Measurements from ENCODE around the gene APEH. TPM values are rescaled to one million over a fixed set of nuclear protein-coding genes. Genes with fewer than 3 reads are reported as not detected.
"Not testable (repeated sequence)": the region's sequence is repeated elsewhere in the genome, so short reads cannot be mapped to it uniquely, and the experiment has no call there.

Gene APEH
- total and polyA plus RNA-seq, 2 of the 13 experiments (the other 11 are each of a cell fraction or from before 2014, with no cell fraction given): 116 to 130 TPM

GRCh38 chr3:49688338-49689045 lies 14.3 kb downstream of the APEH start (continued):
- TF ChIP-seq RXRB (CRISPR knock-in tag; IDR thresholded peaks at IDR 0.05; ENCODE audit: borderline replicate concordance) (peak; percentile 64; the same call in 1 of the 2 replicates), PHF5A (CRISPR knock-in tag; IDR thresholded peaks at IDR 0.05; ENCODE audit: low read depth, unreplicated experiment) (peak; percentile 63), ZNF574 (CRISPR knock-in tag; IDR thresholded peaks at IDR 0.05) (peak; percentile 38), MYC (CRISPR knock-in tag; IDR thresholded peaks at IDR 0.05; ENCODE audit: borderline replicate concordance) (peak; percentile 88), XBP1 (CRISPR knock-in tag; IDR thresholded peaks at IDR 0.05) (peak; percentile 77; the same call in 1 of the 2 replicates), NFIC (IDR thresholded peaks at IDR 0.05; ENCODE audit: low read length) (0 out of 2 replicates have a peak, but pooled peaks have one; percentile 41), ELF4 (CRISPR knock-in tag; IDR thresholded peaks at IDR 0.05; ENCODE audit: borderline replicate concordance) (0 out of 2 replicates have a peak, but pooled peaks have one; percentile 45), IKZF5 (CRISPR knock-in tag; IDR thresholded peaks at IDR 0.05) (peak; percentile 37), PPARG (CRISPR knock-in tag; conservative IDR thresholded peaks at IDR 0.05) (peak; percentile 43; the same call in 1 of the 2 replicates), YEATS4 (CRISPR knock-in tag; IDR thresholded peaks at IDR 0.05; ENCODE audit: borderline replicate concordance) (peak; percentile 87), ZNF143 (CRISPR knock-in tag; IDR thresholded peaks at IDR 0.05) (peak; percentile 47; the same call in 1 of the 2 replicates), PHF8 (CRISPR knock-in tag; IDR thresholded peaks at IDR 0.05) (peak; percentile 64), CREB1 (IDR thresholded peaks at IDR 0.05) (peak; percentile 36; the same call in 1 of the 2 replicates), CREB1 (CRISPR knock-in tag; IDR thresholded peaks at IDR 0.05) (peak; percentile 63), SOX6 (CRISPR knock-in tag; IDR thresholded peaks at IDR 0.05) (0 out of 2 replicates have a peak, but pooled peaks have one; percentile 15), HCFC1 (IDR thresholded peaks at IDR 0.05; ENCODE audit: low read depth, low read length) (0 out of 2 replicates have a peak, but pooled peaks have one; percentile 22), RARA (CRISPR knock-in tag; IDR thresholded peaks at IDR 0.05) (peak; percentile 71), HDAC1 (CRISPR knock-in tag; IDR thresholded peaks at IDR 0.05) (peak; percentile 28; the same call in 1 of the 2 replicates)
- TF ChIP-seq, protein P1, sequence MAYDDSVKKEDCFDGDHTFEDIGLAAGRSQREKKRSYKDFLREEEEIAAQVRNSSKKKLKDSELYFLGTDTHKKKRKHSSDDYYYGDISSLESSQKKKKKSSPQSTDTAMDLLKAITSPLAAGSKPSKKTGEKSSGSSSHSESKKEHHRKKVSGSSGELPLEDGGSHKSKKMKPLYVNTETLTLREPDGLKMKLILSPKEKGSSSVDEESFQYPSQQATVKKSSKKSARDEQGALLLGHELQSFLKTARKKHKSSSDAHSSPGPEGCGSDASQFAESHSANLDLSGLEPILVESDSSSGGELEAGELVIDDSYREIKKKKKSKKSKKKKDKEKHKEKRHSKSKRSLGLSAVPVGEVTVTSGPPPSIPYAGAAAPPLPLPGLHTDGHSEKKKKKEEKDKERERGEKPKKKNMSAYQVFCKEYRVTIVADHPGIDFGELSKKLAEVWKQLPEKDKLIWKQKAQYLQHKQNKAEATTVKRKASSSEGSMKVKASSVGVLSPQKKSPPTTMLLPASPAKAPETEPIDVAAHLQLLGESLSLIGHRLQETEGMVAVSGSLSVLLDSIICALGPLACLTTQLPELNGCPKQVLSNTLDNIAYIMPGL (CRISPR knock-in tag; IDR thresholded peaks at IDR 0.05; ENCODE audit: borderline replicate concordance in 1 of 2, low read depth in 1 of 2): 0 out of 4 replicates have a peak, but pooled peaks of 1 of the 2 experiments have one; percentile 46
- TF ChIP-seq, protein P2, sequence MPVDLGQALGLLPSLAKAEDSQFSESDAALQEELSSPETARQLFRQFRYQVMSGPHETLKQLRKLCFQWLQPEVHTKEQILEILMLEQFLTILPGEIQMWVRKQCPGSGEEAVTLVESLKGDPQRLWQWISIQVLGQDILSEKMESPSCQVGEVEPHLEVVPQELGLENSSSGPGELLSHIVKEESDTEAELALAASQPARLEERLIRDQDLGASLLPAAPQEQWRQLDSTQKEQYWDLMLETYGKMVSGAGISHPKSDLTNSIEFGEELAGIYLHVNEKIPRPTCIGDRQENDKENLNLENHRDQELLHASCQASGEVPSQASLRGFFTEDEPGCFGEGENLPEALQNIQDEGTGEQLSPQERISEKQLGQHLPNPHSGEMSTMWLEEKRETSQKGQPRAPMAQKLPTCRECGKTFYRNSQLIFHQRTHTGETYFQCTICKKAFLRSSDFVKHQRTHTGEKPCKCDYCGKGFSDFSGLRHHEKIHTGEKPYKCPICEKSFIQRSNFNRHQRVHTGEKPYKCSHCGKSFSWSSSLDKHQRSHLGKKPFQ (CRISPR knock-in tag; IDR thresholded peaks at IDR 0.05; ENCODE audit: insufficient replicate concordance): peak; percentile 49
- TF ChIP-seq, protein P3, sequence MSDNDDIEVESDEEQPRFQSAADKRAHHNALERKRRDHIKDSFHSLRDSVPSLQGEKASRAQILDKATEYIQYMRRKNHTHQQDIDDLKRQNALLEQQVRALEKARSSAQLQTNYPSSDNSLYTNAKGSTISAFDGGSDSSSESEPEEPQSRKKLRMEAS (IDR thresholded peaks at IDR 0.05): peak; percentile 80
- not testable (repeated sequence) for TF ChIP-seq SOX6 (IDR thresholded peaks at IDR 0.05)
